GM12872 (cell line): Measurements from ENCODE around the gene SRRM4.

Experiments used
- CTCF ChIP-seq: IDR thresholded peaks from 3 replicates; pipeline ENCODE4 v1.5.1; 2011; ENCODE audit warnings: low read depth, mild to moderate bottlenecking, low read length, moderate library complexity; ENCODE audit not compliant: insufficient read depth

The SRRM4 gene

DNA sequence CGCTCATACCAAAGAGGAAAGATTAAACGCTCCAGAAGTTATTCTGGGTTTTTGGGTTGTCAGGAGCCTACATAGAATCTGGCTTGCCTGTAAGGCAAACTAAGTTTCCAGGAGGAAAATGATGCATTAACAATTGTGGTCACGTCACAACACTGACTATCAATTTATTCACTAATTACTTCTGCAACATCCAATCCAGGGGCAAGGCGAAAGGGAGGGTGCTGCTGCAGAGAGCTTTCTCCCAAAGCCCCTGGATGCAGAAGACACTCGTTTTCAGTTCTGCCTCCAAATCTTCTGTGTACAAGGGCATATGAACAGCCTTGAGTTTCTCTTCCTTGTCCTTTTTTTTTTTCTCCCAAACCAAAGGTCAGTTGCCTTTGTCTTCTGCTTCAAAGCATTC, 10.5 kb upstream of the SRRM4 start:
- TF ChIP-seq CTCF = no peak

- TF ChIP-seq CTCF = no peak
Observed at GRCh38 chr12:118972982-118973381, 8.4 kb upstream of the SRRM4 start.

- peak; percentile 89 for TF ChIP-seq CTCF
Observed at GRCh38 chr12:118979763-118980406, 1.5 kb upstream of the SRRM4 start.

DNA sequence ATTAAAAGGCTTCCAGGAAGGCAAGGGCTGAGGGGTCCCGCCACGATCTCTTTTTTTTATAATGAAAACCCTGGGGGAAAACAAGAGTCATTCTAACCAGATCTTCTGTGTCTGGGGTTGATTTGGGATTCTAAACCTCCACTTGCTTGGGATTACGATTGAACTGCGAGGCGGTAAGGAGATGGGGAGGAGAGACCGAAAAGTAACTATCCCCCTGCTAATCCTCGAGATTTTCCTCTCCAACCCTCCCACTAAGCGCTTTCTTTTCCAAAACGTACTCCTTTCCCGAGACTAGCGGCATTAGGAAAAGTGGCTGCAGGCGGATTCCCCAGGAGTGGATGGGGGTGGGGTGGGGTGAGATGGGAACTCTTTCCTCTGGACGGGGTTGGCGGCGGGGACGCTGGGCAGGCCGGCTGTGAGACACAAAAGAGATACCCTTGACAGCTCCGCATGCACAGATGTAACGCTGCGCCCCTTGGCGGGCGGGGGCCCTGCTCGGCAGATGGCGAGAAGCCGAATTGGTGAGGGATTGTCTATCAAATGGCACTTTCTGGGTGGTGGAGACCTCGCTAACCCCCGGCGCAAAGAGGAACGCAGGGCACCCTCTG, 830 bp upstream of the SRRM4 start:
- no peak for TF ChIP-seq CTCF

DNA sequence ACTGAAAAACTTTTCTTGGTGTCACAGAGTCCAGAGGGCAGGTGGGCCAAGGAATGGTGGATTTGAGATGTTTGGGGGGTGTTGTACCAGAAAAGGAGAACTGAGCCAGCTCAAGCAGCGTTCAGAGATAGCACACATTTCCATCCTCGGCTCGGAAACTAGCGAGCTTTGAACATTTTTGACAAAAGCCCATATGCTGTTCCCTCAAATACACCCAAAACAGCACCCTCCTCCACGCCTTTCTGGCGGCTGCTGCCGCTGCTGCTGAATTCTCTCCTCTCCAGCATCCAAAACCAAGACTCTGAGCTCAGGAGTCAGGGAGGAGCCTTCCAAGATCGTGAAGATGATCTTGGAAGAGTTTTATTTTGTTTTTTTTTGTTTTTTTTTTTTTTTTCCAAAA, 961 bp downstream of the SRRM4 start:
- TF ChIP-seq CTCF = no peak

- TF ChIP-seq CTCF = no peak
Observed at GRCh38 chr12:118982984-118983761, 1.8 kb downstream of the SRRM4 start.

DNA sequence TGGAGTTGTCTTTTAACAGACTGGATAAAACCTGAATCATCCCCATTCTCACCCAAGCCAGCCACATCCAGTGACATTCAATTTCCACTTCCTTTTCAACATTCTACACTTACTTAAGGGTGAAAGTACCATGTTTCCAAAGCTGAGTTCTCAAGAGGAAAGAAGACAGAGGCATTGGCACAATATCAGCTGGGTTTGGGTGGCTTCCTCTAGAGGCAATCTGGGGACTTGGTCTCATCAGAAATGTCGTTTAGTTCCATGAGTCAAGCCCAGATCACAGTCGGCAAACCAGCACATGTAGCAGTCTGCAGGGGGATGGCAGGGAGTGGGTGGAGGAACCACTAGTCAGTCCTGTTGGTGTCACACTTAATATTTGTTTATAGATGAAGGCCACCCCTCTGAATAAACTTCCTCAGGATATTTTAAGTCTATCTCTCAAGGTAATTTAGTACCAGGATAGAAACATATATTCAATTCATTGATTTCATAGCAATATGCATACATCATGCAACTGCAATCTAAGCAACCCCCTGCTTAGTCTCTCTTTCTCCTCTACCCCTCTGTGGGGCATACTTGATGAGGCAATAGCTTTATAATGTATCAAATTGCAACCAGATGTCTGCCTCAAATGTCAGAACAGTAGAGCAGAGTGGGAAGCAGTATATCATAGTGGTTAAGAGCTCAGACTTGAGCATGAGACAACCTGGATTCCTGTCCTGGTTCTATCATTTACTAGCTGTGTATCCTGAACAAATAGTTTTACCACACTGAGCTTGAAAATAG, 3.0 kb downstream of the SRRM4 start:
- no peak for TF ChIP-seq CTCF
